ENCODE data around the gene DRAP1. TPM values are rescaled to one million over a fixed set of nuclear protein-coding genes. Genes with fewer than 3 reads are reported as not detected.
A peak's percentile ranks its signal among the peaks of the same experiment; 100 is the strongest.

DRAP1 gene
- total and polyA plus RNA-seq, 4 donors: 40.8 to 140 (median 96.1) TPM

- DNase-seq (no peak), ATAC-seq (ENCODE audit: insufficient read depth, low FRiP score) (no peak)
- Histone ChIP-seq H3K27me3 (ENCODE audit: control insufficient read depth in 3 of 3, insufficient read depth in 3 of 3, low read length in 2 of 3) (no peaks in the 10 kb centered on the region), H3K4me3 (no peak overlapping the region), H3K27ac (ENCODE audit: low read depth in 1 of 2, low read length in 1 of 2) (no peak overlapping the region), H3K9ac (ENCODE audit: insufficient read depth in 1 of 2, low read length in 2 of 2) (no peak overlapping the region), H3K36me3 (ENCODE audit: control insufficient read depth in 4 of 4, insufficient read depth in 4 of 4, low read length in 4 of 4) (peaks cover 17 to 53% (median 31%) of the 10 kb centered on the region in 4 donors), H3K4me1 (ENCODE audit: control insufficient read depth in 5 of 5, insufficient read depth in 5 of 5, low read length in 5 of 5) (peaks cover 3 to 10% (median 8%) of the 10 kb centered on the region in 5 donors), H3K9me3 (ENCODE audit: control insufficient read depth in 4 of 4, insufficient read depth in 3 of 4, low read length in 3 of 4) (no peaks in the 10 kb centered on the region)
- 94 to 95% methylated on average over 26 to 30 of the region's 30 CpGs for WGBS, 2 donors
- TF ChIP-seq CTCF (IDR thresholded peaks at IDR 0.05; ENCODE audit: control extremely low read depth, extremely low read depth): no peak
These were observed 48.2 kb downstream of the DRAP1 start for GRCh38 chr11:65967329-65967934.

- H3K27ac ChIP-seq (ENCODE audit: low read depth in 1 of 2, low read length in 1 of 2): peak overlapping the region in 1 of 2 donors; percentile 69
- peaks cover 0 to 3% (median 0%) of the 10 kb centered on the region in 5 donors for H3K4me1 ChIP-seq (ENCODE audit: control insufficient read depth in 5 of 5, insufficient read depth in 5 of 5, low read length in 5 of 5)
- H3K4me3 ChIP-seq: no peak overlapping the region
- TF ChIP-seq CTCF (IDR thresholded peaks at IDR 0.05; ENCODE audit: control extremely low read depth, extremely low read depth): no peak
- peaks cover 17 to 52% (median 34%) of the 10 kb centered on the region in 4 donors for H3K36me3 ChIP-seq (ENCODE audit: control insufficient read depth in 4 of 4, insufficient read depth in 4 of 4, low read length in 4 of 4)
- peak; percentile 55 for ATAC-seq (ENCODE audit: insufficient read depth, low FRiP score)
- 63 to 67% methylated on average over 15 of the region's 15 CpGs for WGBS, 2 donors
- no peaks in the 10 kb centered on the region for H3K9me3 ChIP-seq (ENCODE audit: control insufficient read depth in 4 of 4, insufficient read depth in 3 of 4, low read length in 3 of 4)
- no peak for DNase-seq
- H3K27me3 ChIP-seq (ENCODE audit: control insufficient read depth in 3 of 3, insufficient read depth in 3 of 3, low read length in 2 of 3): no peaks in the 10 kb centered on the region
- no peak overlapping the region for H3K9ac ChIP-seq (ENCODE audit: insufficient read depth in 1 of 2, low read length in 2 of 2)
These were observed 49.6 kb downstream of the DRAP1 start for GRCh38 chr11:65968600-65969482.

Other genes starting within 250 kb of the DRAP1 start
- 10 to 100 TPM; 45.3 to 88.6 TPM for gene KAT5, start 207.2 kb upstream of the DRAP1 start, total RNA-seq
- 10 to 100 TPM; 70.0 to 95.3 TPM for gene KAT5, start 207.2 kb upstream of the DRAP1 start, polyA plus RNA-seq
- 10 to 100 TPM; 21.8 to 62.3 TPM for gene RNASEH2C, start 198.6 kb upstream of the DRAP1 start, total RNA-seq
- 10 to 100 TPM; 88.5 to 97.7 TPM for gene RNASEH2C, start 198.6 kb upstream of the DRAP1 start, polyA plus RNA-seq
- gene AP5B1, start 138.4 kb upstream of the DRAP1 start, total RNA-seq: 10 to 100 TPM in 1 of 2 donors, 1 to 10 TPM in 1; 8.6 to 35.5 TPM
- 10 to 100 TPM; 13.0 to 35.1 TPM for gene AP5B1, start 138.4 kb upstream of the DRAP1 start, polyA plus RNA-seq
- gene OVOL1, start 132.4 kb upstream of the DRAP1 start, total RNA-seq: under 1 TPM; 0.17 to 0.77 TPM
- gene OVOL1, start 132.4 kb upstream of the DRAP1 start, polyA plus RNA-seq: 1 to 10 TPM in 1 of 2 donors, under 1 TPM in 1; 0.96 to 1.4 TPM
- gene SNX32, start 85.5 kb upstream of the DRAP1 start, total RNA-seq: under 1 TPM; 0.52 to 0.77 TPM
- gene SNX32, start 85.5 kb upstream of the DRAP1 start, polyA plus RNA-seq: under 1 TPM; 0.14 to 0.88 TPM
- gene CFL1, start 61.2 kb upstream of the DRAP1 start, total RNA-seq: 100 to 1,000 TPM; 387 to 967 TPM
- gene CFL1, start 61.2 kb upstream of the DRAP1 start, polyA plus RNA-seq: 1,000 to 10,000 TPM in 1 of 2 donors, 100 to 1,000 TPM in 1; 493 to 1,282 TPM
- 10 to 100 TPM; 35.0 to 61.4 TPM for gene MUS81, start 59.0 kb upstream of the DRAP1 start, total RNA-seq
- gene MUS81, start 59.0 kb upstream of the DRAP1 start, polyA plus RNA-seq: 10 to 100 TPM; 46.2 to 62.2 TPM
- 10 to 100 TPM; 62.8 to 67.0 TPM for gene EFEMP2, start 46.6 kb upstream of the DRAP1 start, total RNA-seq
- 10 to 100 TPM; 34.2 to 44.8 TPM for gene EFEMP2, start 46.6 kb upstream of the DRAP1 start, polyA plus RNA-seq
- 1 to 10 TPM; 3.1 to 4.6 TPM for gene CTSW, start 39.6 kb upstream of the DRAP1 start, total RNA-seq
- 1 to 10 TPM; 2.9 to 8.7 TPM for gene CTSW, start 39.6 kb upstream of the DRAP1 start, polyA plus RNA-seq
- 10 to 100 TPM; 49.8 to 74.6 TPM for gene FIBP, start 31.0 kb upstream of the DRAP1 start, total RNA-seq
- gene FIBP, start 31.0 kb upstream of the DRAP1 start, polyA plus RNA-seq: 10 to 100 TPM; 47.1 to 77.2 TPM
- 10 to 100 TPM; 20.7 to 55.4 TPM for gene CCDC85B, start 28.8 kb upstream of the DRAP1 start, total RNA-seq
- 10 to 100 TPM; 52.5 to 63.4 TPM for gene CCDC85B, start 28.8 kb upstream of the DRAP1 start, polyA plus RNA-seq
- gene FOSL1, start 19.0 kb upstream of the DRAP1 start, total RNA-seq: 10 to 100 TPM in 1 of 2 donors, under 1 TPM in 1; 0.43 to 11.4 TPM
- 10 to 100 TPM; 19.2 to 19.9 TPM for gene FOSL1, start 19.0 kb upstream of the DRAP1 start, polyA plus RNA-seq
- 10 to 100 TPM; 17.9 to 38.8 TPM for gene C11orf68, start 364 bp upstream of the DRAP1 start, total RNA-seq
- 10 to 100 TPM; 26.8 to 30.8 TPM for gene C11orf68, start 364 bp upstream of the DRAP1 start, polyA plus RNA-seq
- under 1 TPM; 0.34 TPM for gene TSGA10IP, start 26.1 kb downstream of the DRAP1 start, total RNA-seq
- under 1 TPM; 0.07 to 0.20 TPM for gene TSGA10IP, start 26.1 kb downstream of the DRAP1 start, polyA plus RNA-seq
- 10 to 100 TPM; 31.4 to 52.3 TPM for gene SART1, start 42.3 kb downstream of the DRAP1 start, total RNA-seq
- gene SART1, start 42.3 kb downstream of the DRAP1 start, polyA plus RNA-seq: 100 to 1,000 TPM in 1 of 2 donors, 10 to 100 TPM in 1; 44.3 to 145 TPM
- 10 to 100 TPM; 27.4 to 33.2 TPM for gene EIF1AD, start 82.7 kb downstream of the DRAP1 start, total RNA-seq
- 10 to 100 TPM; 22.0 to 29.9 TPM for gene EIF1AD, start 82.7 kb downstream of the DRAP1 start, polyA plus RNA-seq
- 100 to 1,000 TPM in 1 of 2 donors, 10 to 100 TPM in 1; 17.7 to 185 TPM for gene BANF1, start 83.1 kb downstream of the DRAP1 start, total RNA-seq
- gene BANF1, start 83.1 kb downstream of the DRAP1 start, polyA plus RNA-seq: 100 to 1,000 TPM; 132 to 315 TPM
- 10 to 100 TPM in 1 of 2 donors, 1 to 10 TPM in 1; 7.1 to 17.7 TPM for gene CST6, start 92.6 kb downstream of the DRAP1 start, total RNA-seq
- gene CST6, start 92.6 kb downstream of the DRAP1 start, polyA plus RNA-seq: 10 to 100 TPM; 31.7 to 38.8 TPM
- gene CATSPER1, start 107.1 kb downstream of the DRAP1 start, total RNA-seq: 1 to 10 TPM in 1 of 2 donors, not detected in 1; 2.9 TPM
- gene CATSPER1, start 107.1 kb downstream of the DRAP1 start, polyA plus RNA-seq: 1 to 10 TPM; 3.1 to 3.3 TPM
- gene GAL3ST3, start 129.7 kb downstream of the DRAP1 start, total RNA-seq: not detected
- not detected for gene GAL3ST3, start 129.7 kb downstream of the DRAP1 start, polyA plus RNA-seq
- gene SF3B2, start 132.9 kb downstream of the DRAP1 start, total RNA-seq: 100 to 1,000 TPM; 130 to 187 TPM
- gene SF3B2, start 132.9 kb downstream of the DRAP1 start, polyA plus RNA-seq: 100 to 1,000 TPM in 1 of 2 donors, 10 to 100 TPM in 1; 78.0 to 139 TPM
- 10 to 100 TPM; 42.8 to 48.8 TPM for gene PACS1, start 150.8 kb downstream of the DRAP1 start, total RNA-seq
- gene PACS1, start 150.8 kb downstream of the DRAP1 start, polyA plus RNA-seq: 10 to 100 TPM; 22.2 to 26.6 TPM